ENCODE results near the gene CADPS2.

Gene CADPS2

GRCh38 chr7:122901250-122901649 is 15.0 kb upstream of the CADPS2 start:
- no peak for DNase-seq (ENCODE audit: low spot score)
- in situ Hi-C loops (cut with MboI; ENCODE audit: low sequenced_read_pairs, unreplicated experiment), result no loop called here
- no peak for TF ChIP-seq CTCF (IDR thresholded peaks at IDR 0.05; ENCODE audit: borderline replicate concordance, control extremely low read depth, extremely low read depth, insufficient read depth, missing control alignments)

- no peak for DNase-seq (ENCODE audit: low spot score)
- in situ Hi-C loops (cut with MboI; ENCODE audit: low sequenced_read_pairs, unreplicated experiment), result no loop called here
- no peak for TF ChIP-seq CTCF (IDR thresholded peaks at IDR 0.05; ENCODE audit: borderline replicate concordance, control extremely low read depth, extremely low read depth, insufficient read depth, missing control alignments)
These were observed 10.2 kb upstream of the CADPS2 start for GRCh38 chr7:122896509-122896908.

GRCh38 chr7:122893486-122893885 is 7.2 kb upstream of the CADPS2 start:
- DNase-seq (ENCODE audit: low spot score), result no peak
- in situ Hi-C loops (cut with MboI; ENCODE audit: low sequenced_read_pairs, unreplicated experiment), result no loop called here
- TF ChIP-seq CTCF (IDR thresholded peaks at IDR 0.05; ENCODE audit: borderline replicate concordance, control extremely low read depth, extremely low read depth, insufficient read depth, missing control alignments), result no peak

GRCh38 chr7:122889116-122889515 is 2.9 kb upstream of the CADPS2 start:
- no peak for DNase-seq (ENCODE audit: low spot score)
- in situ Hi-C loops (cut with MboI; ENCODE audit: low sequenced_read_pairs, unreplicated experiment), result no loop called here
- TF ChIP-seq CTCF (IDR thresholded peaks at IDR 0.05; ENCODE audit: borderline replicate concordance, control extremely low read depth, extremely low read depth, insufficient read depth, missing control alignments), result no peak

- in situ Hi-C loops (cut with MboI; ENCODE audit: low sequenced_read_pairs, unreplicated experiment), result no loop called here
- DNase-seq (ENCODE audit: low spot score), result no peak
- no peak for TF ChIP-seq CTCF (IDR thresholded peaks at IDR 0.05; ENCODE audit: borderline replicate concordance, control extremely low read depth, extremely low read depth, insufficient read depth, missing control alignments)
These were observed 1.6 kb upstream of the CADPS2 start for GRCh38 chr7:122887848-122888247.

GRCh38 chr7:122887198-122887597 is 938 bp upstream of the CADPS2 start:
- TF ChIP-seq CTCF (IDR thresholded peaks at IDR 0.05; ENCODE audit: borderline replicate concordance, control extremely low read depth, extremely low read depth, insufficient read depth, missing control alignments), result peak; percentile 5
- peak; percentile 28 for DNase-seq (ENCODE audit: low spot score)
- in situ Hi-C loops (cut with MboI; ENCODE audit: low sequenced_read_pairs, unreplicated experiment), result no loop called here
